ENCODE data around the gene EXOC2.
"Not testable (repeated sequence)": the region's sequence is repeated elsewhere in the genome, so short reads cannot be mapped to it uniquely, and the experiment has no call there.

EXOC2 gene

DNA sequence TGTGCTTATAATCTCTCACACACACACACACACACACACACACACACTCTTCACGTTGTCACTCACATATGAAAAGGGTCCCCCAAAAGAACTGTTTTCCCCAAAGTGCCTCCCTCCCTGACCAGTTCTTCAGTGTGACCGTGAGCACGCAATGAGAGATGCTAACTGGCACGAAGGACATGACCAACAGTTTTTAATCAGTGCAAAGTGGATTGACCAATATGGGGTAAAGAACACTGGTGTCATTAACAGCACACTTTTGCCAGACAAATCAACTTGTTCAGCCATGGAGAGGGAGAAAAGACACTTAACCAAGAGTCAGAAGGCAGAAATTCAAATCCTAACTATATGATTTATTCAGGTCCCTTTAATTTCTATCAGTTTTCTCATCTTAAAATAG lies 15.0 kb downstream of the EXOC2 start:
- DNase-seq = no peak

DNA sequence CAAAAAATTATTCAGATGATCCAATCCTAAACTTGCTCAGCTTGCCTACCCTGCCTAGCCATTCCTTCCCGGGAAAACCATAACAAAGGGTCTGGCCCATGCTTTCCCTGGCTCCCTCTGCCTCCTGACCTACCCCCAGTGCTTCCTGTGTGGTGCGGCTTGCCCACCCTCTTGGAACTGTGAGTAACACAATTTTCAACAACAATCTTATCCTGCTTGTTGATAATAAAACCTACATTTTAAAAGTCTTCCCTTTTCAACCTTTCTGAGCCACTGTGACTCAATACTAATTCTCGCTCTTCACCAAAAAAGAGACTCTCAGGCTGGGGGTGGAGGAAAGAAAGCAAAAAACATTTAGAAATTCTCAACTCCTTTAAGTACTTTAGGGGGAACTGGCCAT lies 18.0 kb downstream of the EXOC2 start:
- DNase-seq = no peak

DNA sequence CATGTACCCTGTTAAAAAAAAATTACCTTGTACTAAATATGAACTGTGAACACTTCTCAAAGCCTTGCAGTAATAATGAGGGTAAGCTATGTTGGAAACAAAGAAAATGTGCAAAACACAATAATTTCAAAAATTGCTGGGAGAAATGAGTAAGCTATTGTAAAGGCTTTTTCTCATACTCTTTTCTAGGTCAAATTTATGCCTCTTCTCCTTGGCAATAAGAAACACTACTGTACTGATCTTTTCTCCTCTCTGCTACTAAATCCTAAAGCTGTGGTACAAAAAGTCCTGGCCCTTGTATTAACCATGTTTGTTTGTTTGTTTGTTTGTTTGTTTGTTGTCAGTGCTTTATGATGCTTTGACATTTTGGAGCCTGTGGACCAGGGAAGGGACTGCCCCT lies 18.5 kb downstream of the EXOC2 start:
- no peak for DNase-seq

DNA sequence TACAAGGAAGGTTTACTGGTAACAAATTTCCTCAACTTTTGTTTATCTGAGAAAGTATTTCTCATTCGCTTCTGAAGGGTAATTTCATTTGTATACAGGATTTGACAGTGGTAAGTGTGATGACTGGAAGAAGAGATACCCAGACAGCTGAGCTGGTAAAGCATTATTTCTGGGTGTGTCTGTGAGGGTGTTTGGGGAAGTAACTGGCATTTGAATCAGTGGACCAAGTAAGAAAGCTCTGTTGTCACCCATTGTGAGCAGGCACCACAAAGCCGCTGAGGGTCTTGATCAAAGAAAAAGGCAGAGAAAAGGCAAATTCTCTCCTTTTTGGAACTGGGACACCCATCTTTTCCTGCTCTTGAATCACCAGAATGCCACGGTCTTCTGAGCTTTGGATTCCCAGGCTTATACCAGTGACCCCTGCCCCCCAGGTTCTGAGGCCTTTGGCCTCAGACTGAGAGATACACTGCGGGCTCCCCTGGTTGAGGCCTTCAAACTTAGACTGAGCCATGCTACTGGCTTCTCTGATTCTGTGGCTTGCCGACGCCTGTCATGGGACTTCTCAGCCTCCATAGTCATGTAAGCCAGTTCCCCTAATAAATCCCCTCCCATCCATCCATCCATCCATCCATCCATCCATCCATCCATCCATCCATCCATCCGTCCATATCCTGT lies 25.5 kb downstream of the EXOC2 start:
- DNase-seq = no peak

DNA sequence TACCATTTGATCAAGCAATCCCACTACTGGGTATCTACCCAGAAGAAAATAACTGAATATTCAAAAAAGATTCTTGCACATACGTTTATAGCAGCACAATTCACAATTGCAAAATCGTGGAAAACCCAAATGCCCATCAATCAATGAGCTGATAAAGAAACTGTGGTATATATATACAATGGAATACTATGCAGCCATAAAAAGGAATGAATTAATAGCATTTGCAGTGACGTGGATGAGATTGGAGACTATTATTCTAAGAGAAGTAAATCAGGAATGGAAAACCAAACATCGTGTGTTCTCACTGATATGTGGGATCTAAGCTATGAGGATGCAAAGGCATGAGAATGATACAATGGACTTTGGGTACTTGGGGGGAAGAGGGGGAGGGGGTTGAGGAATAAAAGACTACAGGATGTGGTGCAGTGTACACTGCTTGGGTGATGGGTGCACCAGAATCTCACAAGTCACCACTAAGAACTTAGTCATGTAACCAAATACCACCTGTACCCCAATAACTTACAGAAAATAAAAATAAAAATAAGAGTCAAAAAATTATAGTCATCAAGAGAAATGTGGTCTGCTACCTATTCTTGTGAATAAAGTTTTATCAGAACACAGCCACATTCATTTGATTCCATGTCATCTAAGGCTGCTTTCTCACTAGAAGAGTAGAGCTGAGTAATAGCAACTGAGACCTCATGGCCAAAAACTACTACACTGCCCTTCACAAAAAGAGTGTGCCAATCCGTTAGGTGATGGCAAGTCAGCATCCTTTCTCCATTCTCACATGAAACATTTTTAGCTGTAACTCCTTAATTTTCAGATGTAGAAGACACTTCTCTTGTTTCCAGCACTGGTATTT lies 27.3 kb downstream of the EXOC2 start:
- DNase-seq = no peak

DNA sequence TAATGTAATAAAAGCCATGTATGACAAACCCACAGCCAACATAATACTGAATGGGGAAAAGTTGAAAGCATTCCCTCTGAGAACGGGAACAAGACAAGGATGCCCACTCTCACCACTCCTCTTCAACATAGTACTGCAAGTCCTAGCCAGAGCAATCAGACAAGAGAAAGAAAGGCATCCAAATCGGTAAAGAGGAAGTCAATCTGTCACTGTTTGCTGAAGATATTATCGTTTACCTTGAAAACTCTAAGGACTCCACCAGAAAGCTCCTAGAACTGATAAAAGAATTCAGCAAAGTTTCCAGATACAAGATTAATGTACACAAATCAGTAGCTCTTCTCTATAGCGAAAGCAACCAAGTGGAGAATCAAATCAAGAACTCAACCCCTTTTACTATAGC lies 29.2 kb downstream of the EXOC2 start:
- DNase-seq = not testable (repeated sequence)

DNA sequence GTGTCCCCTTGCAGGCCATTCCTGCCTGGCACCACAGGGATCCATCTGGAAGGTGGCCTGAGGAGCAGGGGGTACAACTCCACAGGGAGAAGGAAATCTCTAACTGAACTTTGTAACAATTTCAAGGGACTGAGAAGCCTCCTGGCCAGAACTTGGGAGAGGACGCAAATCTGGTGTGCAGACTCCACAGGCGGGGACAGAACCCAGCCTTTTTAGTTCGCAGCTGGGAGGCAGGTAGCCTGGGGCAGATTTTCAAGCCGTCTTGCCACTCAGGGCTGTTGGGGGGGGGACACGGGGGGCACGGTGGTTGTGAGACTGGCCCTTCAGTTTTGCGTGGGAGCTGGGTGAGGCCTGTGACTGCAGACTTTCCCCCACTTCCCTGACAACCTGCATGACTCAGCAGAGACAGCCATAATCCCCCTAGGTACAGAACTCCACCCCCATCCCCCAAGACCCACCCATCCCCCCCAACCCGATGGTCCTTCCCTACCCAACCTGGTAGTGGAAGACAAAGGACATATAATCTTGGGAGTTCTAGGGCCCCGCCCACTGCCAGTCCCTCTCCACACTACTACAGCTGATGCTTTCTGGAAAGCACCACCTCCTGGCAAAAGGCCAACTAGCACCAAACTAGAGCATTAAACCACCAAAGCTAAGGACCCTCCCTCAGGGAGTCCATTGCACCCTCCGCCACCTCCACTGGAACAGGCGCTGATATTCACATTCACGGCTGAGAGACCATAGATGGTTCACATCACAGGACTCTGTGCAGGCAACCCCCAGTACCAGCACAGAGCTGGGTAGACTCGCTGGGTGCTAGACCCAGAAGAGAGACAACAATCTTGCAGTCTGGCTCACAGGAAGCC lies 33.0 kb downstream of the EXOC2 start:
- no peak for DNase-seq

DNA sequence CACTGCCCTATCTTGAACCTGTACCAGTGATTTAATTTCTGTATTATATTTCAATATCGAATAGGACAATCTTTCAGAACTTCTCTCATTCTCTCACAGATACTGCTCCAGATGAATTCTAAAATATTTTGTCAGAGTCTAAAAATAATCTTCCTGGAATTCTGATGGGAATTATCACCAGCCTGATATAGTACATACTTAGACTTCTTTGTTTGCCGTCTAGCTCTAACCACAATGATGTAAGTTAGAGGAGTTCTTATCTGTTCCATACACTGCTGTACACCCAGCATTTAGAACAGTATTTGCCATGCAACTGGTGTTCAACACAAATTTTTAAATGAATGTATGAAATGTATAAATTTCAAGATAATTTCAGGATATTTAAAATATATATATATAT lies 34.7 kb downstream of the EXOC2 start:
- no peak for DNase-seq

DNA sequence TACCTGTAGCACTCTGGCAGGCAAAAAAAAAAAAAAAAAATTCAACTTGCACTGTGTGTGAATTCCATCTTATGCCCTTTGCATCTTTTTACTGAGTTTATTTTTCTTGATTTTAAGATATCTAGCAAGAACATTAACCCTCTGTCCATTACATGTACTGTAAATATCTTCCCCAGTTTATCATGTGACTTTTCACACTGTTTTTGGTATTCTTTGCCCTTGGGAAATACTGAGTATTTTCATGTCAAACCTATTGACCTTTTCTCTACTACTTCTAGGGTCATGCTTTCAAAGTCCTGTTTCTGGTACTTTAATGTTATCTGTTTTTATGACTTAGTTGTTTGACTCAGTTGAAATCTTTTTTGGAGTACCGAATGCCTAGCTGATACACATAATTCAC lies 35.2 kb downstream of the EXOC2 start:
- DNase-seq = no peak

DNA sequence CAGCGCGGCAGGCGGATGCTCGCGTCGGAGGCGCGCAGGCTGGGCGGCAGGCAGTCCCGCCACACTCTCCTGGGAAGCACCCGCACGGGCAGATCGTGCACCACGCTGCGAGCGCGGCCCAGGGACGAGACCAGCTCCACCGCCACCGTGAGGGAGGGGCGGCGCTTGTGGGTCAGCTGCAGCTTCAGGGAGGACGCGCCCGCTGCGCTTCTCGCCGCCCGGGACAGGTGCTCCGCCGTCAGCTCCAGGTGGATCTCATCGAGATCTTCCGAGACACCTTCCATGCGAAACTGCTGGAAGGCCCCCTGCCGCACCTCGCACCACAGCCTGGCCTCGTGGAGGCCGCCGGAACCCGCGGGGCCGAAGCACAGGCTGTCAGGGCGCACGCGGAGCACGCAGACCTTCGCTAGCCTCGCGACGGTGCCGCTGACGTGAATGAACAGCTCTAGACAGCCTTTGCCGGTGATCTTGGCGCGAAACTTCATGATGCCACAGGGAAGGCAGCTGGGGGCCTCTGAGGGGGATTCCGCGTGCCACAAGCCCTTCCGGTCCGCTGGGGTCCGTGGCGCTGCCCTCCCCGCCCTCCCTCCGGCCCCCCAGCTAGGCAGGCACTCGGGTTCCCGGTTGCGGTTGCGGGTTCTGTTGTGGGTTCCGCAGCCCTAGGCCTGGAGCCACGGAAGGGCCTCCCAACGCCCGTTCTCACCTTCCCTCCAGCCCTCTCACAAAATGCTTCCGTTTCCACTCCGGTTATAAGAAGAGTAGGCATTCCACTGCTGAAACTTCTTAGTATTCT lies 36.3 kb downstream of the EXOC2 start, which contains the start of gene HUS1B:
Gene HUS1B (minus strand): TSS at position 641 of the 793 bp plus-strand sequence. CDS start 156 bp downstream, at position 485.
- no peak for DNase-seq

DNA sequence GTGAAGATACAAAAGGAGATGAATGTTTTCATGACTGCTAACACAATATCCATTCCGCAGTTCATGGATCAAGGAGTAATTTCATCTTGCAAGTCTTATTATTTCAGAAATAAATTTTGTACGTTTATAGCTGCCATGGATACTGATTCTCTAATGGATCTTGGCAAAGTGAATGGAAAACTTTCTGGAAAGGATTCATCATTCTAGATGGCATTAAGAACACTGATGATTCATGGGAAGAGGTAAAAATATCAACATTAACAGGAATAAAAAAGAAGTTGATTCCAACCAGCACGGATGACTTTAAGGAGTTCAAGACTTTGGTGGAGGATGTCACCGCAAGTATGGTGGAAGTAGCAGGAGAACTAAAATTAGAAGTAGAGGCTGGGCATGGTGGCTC lies 38.8 kb downstream of the EXOC2 start:
- DNase-seq = no peak

DNA sequence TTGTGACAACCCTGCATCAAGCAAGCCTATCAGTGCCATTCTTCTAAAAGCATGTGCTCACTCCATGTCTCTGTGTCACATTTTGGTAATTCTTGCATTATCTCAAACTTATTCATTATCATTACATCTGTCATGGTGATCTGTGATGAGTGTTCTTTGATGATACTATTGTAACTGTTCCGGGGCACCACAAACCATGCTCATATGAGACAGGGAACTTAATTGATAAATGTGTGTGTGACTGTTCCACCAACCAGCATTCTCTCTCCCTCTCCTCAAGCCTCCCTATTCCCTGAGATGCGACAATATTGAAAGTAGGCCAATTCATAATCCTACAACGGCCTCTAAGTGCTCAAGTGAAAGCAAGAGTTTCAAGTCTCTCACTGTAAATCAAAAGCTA lies 40.1 kb downstream of the EXOC2 start:
- DNase-seq = no peak

DNA sequence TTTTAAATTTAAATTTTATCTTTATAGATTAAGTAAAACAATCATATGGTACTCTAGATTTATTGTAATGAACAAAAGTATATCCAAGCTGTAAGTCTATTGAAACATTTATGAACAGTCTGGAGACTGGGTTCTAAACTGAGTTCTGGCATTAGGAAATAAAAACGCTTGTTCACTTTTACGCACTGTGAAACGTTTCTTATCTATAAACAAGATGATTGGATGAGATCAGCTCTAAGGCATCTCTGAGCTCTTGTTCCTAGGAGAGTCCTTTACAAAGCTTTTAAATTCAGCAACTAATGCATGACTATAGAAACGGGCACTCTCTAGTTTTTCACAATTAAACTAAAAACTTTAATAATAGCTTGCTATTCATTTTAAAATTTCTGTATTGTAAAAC lies 42.8 kb downstream of the EXOC2 start:
- no peak for DNase-seq

DNA sequence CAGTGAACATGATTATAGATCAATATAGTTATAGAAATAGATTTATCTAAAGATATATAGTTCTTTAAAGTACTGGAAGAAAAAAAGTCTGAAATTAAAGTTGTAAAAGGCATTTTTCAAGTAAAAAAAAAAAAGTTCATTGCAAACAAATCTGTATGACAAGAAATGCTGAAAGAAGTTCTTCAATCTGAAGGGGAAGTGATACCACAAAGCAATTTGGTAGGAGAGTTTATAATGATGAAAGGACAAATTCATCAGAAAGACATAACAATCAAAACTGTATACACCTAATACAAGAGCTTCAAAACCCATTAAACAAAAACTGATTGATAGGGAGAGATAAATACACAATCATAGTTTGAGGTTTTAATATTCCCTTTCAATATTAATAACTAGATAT lies 50.1 kb downstream of the EXOC2 start:
- no peak for DNase-seq

DNA sequence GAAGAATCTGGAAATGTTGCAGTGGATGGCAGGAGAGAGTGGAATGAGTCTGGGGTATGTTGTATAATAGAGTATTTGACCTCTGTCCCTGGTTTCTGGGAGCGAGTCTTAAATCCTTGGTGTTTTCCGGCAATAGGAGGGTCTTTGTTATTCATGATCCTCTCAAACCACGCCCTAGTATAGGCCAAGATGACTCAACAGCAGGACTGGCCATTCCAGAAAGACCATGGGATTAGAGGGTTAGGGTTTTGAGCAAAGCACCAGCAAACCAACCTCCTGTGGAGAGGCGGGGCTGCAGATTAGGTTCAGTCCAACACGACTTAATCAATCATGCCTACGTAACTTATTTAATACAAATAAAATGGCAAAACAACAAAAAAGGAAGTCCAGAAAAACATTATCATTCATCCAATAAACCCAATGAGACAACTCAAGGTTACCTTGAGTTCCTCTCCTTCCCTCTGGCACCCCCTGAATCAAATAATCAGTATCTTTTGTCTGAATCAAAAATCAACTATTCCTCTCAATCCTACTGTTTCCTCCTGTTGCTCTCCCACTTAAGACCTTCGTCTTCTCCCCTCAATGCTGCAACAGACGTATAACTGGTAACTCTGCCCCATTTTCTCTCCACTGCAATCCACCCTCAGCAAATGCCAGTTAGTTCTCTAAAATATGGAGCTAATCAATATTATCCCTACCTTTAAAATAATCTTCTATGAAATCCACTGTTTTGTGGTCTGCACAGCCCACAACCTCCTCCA lies 51.5 kb downstream of the EXOC2 start:
- DNase-seq = no peak

DNA sequence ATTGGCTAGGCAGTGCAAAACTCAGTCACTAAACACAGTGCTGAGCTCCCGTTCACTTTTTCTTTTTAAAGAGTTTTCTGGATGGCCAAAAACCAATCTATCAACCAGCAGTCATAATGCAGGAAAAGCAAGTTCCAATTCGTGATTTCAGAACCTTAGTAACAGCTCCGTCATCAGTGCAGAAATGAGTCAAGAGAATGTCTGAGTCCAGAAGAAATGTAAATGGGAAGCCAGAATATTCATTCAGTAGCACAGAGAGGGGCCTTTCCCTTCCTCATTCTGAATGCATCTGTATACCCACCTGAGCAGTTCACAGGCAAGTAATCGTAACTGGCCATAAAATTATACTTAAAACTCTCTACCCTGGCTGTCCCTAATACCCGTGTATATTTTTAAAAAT lies 56.5 kb downstream of the EXOC2 start:
- no peak for DNase-seq

DNA sequence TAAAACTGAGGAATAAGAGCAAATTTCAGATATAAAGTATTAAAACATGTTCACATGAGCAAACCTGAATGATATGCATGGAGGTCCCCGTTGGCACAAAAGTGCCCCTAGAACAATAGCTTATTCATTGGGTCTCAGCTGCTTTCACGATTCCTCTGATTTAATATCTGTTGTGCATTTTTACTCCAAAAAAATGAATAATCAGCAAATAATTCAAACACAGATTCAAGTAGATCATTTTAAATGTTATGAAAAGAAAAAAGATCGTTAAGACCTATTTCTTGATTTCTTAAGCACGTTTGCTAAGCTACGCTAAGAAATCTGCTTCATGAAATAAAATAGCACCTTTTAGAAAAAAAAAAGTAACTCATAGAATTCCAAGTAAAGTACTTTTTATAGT lies 57.7 kb downstream of the EXOC2 start:
- DNase-seq = no peak

DNA sequence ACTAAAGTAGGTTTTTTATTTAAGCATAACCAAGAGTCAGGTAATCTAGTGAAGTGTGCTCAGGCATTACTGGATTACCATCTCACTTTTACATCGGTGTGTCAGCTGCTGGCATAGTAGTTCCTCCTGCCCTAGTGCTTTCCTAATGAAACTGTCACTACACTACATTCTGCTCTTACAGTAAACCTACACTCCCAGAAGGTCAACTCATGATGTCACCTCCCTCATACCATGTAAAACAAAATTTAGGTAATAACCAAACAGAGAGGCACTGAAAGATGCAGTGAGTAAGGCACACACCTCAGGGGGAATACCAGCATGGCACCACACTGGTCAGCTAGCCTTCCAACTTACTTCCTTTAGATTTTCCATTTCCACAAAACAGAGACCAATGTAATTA lies 59.3 kb downstream of the EXOC2 start:
- DNase-seq = no peak

DNA sequence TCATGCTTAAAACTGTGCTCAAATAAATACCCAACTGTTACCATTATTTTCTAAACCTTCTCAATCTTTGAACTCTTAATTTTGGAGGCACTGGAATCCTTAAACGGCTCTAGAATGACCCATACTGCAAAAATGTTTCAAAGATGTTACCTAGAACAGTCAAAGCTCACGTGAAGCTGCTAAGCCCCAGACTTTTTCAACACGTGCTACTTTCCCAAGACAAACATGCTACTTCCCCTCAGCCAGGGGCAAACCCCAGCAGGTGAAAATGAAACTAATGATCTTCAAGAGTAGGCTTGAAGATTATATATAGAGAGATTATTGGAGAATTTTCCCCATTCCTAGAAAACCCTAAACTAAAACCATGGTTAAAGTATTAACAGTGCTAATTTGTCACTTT lies 64.2 kb downstream of the EXOC2 start:
- DNase-seq = no peak

DNA sequence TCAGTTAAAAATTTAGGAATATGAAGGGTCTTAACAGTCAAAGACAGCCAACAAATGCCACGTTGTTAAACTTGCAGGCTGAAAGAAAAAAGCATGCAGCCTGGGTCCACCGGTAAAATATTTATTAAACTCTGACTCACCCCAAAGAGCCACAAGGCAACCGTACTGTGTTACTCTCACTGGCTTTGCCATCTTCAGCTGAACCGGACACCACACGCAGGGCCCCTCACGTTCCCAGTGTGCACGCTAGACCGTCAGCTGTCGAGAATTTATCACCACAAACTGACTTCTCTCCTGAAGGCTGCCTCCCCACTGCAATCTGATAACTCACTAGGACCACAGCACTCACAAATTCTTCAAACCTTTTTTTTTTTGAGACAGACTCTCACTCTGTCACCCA lies 66.7 kb downstream of the EXOC2 start:
- no peak for DNase-seq

DNA sequence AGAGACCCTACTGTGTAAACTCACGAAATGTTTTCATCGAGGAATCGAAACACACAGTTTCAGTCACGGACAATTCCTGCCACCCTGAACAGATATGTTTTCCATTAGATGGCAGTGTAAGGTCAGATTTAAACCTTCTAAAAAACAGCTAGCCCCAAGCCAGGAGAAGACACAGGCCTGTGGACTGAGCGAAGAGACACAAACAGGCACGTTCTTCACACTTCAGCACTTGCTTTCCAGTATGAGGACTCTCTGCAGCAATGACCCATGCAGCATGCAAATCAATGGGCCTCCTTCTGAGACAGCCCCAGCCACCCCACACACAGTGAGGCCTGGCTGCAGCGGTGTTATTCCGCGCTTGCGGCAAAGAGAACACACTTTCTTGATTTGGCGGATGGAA lies 68.0 kb downstream of the EXOC2 start:
- DNase-seq = no peak

DNA sequence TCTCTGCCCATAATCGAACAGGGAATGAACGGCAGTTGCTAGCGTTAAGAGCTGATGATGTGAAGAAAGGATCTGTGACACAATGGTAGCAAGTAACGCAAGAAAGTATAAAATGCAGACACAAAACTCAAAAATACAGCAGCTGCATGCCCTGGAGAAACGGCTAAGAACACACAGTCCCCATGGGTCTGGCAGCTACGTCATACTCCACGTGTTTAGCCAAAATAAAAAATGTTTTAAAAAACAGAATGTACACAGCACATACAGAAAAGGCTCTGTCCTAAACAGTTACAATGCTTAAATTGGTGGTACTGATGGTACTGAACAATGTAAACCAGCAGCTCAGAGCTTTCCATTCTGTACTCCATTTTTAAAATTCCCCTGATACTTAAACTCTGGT lies 70.5 kb downstream of the EXOC2 start:
- DNase-seq = no peak

All from activated CD4-positive, CD25-positive, alpha-beta regulatory T cell (primary cell).